Choroid plexus epithelial cell (primary cell): ENCODE results near the gene ACAA1.
"Not testable (repeated sequence)": the region's sequence is repeated elsewhere in the genome, so short reads cannot be mapped to it uniquely, and the experiment has no call there.

ENCODE experiments used
- DNase-seq: peaks from one replicate; pipeline ENCODE4 v3.0.0-alpha.2; 2010; ENCODE audit warnings: low read depth
- H3K4me3 ChIP-seq: 2 replicates; pipeline ENCODE4 v1.5.1; 2011; ENCODE audit warnings: low read depth, mild to moderate bottlenecking, control low read depth, low read length, moderate library complexity
- CTCF ChIP-seq: conservative IDR thresholded peaks from 2 replicates; pipeline ENCODE4 v1.5.1; 2011; ENCODE audit warnings: low read depth, mild to moderate bottlenecking, control low read depth, inconsistent platforms, low read length, moderate library complexity

Gene ACAA1

GRCh38 chr3:38089163-38089562 lies 47.8 kb downstream of the ACAA1 start:
- H3K4me3 ChIP-seq = no peak overlapping the region
- no peak for TF ChIP-seq CTCF
- DNase-seq = no peak

GRCh38 chr3:38088126-38089078 lies 48.5 kb downstream of the ACAA1 start:
- TF ChIP-seq CTCF = no peak
- DNase-seq = no peak
- no peak overlapping the region for H3K4me3 ChIP-seq

DNA sequence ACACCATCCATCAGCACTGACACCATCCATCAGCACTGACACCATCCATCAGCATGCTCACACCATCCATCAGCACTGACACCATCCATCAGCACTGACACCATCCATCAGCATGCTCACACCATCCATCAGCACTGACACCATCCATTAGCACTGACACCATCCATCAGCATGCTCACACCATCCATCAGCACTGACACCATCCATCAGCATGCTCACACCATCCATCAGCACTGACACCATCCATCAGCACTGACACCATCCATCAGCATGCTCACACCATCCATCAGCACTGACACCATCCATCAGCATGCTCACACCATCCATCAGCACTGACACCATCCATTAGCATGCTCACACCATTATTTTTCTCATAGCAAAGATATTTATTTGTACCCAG lies 49.6 kb downstream of the ACAA1 start:
- not testable (repeated sequence) for DNase-seq, H3K4me3 ChIP-seq

DNA sequence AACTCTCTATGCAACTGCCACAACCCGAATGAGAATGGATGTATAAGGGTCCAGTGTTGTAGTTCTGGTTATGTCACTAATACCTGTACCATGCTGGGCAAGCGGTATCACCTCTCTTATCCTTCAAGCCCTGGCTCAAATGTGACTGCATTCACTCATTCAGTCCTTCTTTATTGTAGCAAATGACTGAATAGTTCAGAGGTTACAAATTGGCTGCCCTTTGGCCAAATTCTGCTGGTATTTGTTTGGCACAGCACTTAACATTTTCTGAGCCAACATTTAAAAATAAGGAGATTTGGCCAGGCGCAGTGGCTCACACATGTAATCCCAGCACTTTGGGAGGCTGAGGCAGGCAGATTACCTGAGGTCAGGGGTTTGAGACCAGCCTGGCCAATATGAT lies 50.4 kb downstream of the ACAA1 start:
- no peak for TF ChIP-seq CTCF

GRCh38 chr3:38085943-38086324 lies 51.0 kb downstream of the ACAA1 start:
- DNase-seq = no peak
- H3K4me3 ChIP-seq = no peak overlapping the region
- no peak for TF ChIP-seq CTCF

More for the DNA sequence above, 50.4 kb downstream of the ACAA1 start:
- no peak overlapping the region for H3K4me3 ChIP-seq
- DNase-seq = no peak

DNA sequence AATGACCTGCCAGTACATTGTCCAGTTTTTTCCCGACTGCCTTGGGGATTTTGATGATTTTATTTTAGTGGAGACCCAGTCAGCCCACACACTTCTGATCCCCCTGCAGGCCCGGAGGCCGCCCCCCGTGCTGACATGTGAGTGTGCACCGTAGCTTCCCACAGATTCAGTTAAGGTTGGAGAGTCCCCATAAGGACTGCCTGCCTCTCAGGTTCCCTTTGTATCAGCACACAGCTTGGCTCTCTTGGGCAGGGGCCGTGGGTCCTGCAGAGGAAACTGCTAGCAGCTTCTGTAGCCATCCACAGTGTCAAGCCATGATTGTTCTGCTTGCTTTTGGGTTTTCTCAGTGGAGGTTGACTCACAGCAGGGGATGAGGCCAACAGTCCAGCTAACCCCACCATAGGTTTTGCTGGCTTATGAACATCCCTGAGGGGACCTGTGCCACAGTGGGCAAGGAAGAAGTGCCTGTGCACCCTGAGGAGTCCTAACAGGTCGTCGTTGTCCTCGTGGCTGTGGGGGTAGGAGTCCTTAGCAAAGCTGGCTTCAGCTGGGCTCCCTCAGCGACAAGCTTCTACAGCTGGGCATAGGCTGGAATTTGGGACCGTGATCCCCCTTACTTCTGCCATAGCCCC lies 51.5 kb downstream of the ACAA1 start:
- TF ChIP-seq CTCF = no peak
- H3K4me3 ChIP-seq = no peak overlapping the region
- DNase-seq = no peak

DNA sequence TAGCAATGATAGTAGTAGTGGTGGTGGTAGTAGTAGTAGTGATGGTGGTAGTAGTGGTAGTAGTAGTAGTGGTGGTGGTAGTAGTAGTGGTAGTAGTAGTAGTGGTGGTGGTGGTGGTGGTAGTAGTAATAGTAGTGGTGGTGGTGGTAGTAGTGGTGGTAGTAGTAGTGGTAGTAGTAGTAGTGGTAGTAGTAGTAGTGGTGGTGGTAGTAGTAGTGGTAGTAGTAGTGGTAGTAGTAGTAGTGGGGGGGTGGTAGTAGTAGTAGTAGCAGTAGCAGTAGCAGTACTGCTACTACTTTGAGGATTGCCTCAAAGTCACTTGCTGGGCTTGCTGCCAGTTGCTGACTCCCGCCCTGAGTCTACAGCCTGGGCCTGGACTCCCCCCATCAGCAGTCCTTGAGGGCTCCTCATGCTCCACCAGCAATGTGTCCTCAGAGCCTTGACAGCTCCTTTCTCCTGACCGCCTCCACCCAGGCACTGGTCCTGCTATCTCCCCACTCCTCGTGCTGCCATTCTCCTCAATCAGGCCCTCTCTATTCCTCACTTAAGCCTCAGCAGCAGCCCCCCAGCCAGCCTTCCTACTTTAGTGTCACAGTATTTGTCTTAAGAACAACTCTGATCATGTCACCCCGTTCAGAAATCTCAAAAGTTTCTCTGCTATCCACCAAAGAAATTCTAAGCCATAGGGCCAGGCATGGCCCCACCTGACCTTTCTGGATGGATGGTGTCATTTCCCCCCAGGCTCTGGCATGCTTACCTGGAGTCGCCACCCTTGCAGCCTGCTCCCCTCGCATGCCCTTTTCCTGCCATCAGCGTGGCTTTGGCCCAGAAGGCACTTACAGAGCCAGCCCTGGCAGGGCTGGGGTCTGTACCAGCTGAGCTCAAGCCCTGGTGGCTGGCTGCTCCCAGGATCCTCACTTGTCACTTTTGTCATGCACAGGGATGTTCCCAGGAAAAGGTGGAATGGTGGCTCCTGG lies 52.3 kb downstream of the ACAA1 start:
- no peak for TF ChIP-seq CTCF
- DNase-seq = peak; percentile 39
- H3K4me3 ChIP-seq = no peak overlapping the region
